IPS-NIHi11 (cell line): ENCODE measurements around the gene LPIN2.
A peak's percentile ranks its signal among the peaks of the same experiment; 100 is the strongest.
"Not testable (repeated sequence)": the region's sequence is repeated elsewhere in the genome, so short reads cannot be mapped to it uniquely, and the experiment has no call there.

ENCODE experiments used
- DNase-seq: peaks from one replicate; pipeline ENCODE4 v3.0.0; 2012; ENCODE audit warnings: mixed read lengths, low spot score

Gene LPIN2

GRCh38 chr18:3003766-3004165 is 9.2 kb downstream of the LPIN2 start:
- DNase-seq, result not testable (repeated sequence)

- no peak for DNase-seq
These were observed 10.2 kb downstream of the LPIN2 start for GRCh38 chr18:3002732-3003131.

DNA sequence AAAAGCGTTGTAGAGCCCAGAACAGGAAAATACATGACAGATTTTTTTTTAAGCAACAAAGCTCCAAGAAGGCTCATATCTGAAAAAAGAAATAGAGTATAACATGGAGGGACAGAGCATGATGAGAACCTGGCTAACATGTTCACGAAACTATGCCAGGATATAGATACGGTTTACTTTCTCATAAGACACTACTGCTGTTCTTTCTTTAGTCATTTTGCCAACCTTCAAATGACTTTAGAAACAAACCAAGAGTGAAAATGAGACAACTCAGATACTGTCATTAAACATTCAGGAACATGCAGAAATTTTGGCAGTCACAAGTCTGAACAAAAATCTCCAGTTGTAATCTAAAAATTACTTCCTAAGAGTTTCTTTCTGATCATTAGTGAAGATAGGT is 14.3 kb downstream of the LPIN2 start:
- DNase-seq, result no peak

GRCh38 chr18:2997846-2998564 is 14.9 kb downstream of the LPIN2 start:
- no peak for DNase-seq

DNA sequence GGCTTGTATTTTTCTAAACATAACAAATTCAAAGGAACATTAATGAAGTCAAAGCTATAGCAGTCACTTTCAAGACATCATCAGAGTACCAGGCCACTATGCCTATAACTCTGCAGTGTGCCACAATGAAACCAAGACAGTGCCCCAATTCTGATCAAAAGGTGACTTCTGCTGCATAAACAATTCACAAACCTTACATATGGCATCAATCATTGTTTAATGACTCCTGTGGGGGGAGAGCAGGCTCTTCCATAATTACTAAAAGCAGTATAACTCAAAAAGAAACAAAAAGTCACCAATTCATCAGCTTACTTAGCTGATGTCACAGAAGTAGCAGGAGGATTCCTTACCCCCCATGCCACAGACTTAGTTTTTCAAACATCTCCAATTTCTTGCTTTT is 15.5 kb downstream of the LPIN2 start:
- no peak for DNase-seq

GRCh38 chr18:2994603-2995432 is 18.1 kb downstream of the LPIN2 start:
- peak; percentile 20 for DNase-seq

DNA sequence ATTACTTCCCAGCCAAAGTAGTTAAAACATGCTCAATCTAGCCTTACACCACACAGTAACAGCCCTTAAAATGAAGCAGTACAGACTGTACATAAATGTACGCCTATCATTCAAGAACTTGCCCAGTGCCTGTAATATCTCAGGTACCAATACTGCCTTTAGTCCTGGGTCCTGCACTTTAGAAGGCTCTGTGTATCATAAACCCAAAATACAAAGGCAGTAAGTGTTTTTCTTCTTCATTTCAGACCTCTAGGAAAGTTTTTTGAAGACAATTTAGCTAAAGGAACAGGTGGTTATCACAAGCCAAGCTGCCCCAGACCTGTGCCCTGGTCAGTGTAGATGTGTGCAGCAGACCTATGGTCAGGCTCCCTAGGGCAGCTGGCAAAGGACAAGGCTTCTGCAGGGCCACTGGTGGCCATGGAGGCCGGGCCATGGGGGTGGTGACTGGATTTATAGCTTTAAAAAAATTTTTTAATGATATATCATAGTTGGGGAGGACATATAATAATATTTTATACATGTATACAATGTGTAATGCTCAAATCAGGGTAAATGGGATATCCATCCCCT is 18.8 kb downstream of the LPIN2 start:
- DNase-seq, result no peak

DNA sequence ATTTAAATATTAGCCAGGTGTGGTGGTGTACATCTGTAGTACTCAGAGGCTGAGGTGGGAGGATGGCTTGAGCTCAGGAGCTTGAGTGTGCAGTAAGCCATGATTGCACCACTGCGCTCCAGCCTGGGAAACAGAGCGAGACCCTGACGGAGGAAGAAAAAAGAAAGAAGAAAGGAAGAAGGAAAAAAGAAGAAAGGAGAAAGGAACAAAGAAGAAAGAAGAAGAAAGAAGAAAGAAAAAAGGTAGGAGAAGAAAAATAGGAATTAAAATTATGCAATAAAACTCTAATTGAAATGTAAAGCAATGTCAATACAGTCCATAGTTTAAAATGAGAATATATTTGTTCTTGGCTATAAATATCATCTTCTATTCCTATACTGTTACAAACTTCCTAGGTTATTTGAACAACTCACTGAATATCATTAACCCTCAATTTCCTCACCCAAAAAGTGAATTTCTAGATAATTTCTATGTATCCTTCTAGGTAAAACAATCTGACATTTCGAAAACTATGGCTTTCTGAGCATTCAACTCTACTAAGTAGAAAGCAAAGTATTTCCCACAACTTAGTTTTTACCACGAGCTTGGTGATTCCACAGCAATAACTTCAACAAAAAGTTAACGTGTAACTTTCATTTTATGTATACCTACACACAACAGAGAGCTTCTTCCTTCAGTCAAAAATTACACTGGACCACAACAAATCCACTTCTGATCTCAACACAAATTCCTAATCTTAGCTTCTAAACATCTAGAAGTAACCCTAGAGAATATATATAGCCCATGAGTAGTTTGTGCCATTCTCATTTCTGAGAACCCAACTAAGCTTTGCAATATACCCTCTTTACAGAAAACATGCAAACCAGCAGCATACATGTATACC is 19.7 kb downstream of the LPIN2 start:
- DNase-seq, result no peak

DNA sequence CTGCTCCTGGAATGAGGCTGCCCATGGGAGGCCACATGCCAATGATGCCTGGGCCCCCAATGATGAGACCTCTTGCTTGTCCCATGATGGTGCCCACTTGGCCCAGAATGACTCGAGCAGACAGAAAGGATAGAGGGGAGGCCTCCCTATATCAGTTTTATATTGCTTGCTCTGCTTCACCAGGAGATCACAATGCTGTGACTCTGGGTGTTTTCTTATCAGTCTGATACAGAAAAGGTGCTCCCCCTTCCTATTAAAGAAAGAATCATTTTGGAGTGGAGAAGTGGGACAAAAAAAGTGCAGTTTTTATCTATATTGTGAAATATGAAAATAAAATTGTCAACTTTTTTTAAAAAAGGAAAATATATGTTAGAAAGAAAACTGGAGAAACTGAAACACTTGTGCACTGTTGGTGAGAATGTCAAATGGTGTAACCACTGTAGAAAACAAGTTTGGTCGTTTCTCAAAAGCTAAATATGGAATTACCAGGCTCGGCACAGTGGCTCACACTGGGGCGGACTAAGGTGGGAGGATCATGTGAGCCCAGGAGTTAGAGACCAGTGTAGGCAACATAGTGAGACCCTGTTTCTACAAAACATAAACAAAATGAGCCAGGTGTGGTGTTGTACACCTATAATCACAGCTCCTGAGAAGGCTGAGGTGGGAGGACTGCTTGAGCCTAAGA is 21.8 kb downstream of the LPIN2 start:
- DNase-seq, result no peak

DNA sequence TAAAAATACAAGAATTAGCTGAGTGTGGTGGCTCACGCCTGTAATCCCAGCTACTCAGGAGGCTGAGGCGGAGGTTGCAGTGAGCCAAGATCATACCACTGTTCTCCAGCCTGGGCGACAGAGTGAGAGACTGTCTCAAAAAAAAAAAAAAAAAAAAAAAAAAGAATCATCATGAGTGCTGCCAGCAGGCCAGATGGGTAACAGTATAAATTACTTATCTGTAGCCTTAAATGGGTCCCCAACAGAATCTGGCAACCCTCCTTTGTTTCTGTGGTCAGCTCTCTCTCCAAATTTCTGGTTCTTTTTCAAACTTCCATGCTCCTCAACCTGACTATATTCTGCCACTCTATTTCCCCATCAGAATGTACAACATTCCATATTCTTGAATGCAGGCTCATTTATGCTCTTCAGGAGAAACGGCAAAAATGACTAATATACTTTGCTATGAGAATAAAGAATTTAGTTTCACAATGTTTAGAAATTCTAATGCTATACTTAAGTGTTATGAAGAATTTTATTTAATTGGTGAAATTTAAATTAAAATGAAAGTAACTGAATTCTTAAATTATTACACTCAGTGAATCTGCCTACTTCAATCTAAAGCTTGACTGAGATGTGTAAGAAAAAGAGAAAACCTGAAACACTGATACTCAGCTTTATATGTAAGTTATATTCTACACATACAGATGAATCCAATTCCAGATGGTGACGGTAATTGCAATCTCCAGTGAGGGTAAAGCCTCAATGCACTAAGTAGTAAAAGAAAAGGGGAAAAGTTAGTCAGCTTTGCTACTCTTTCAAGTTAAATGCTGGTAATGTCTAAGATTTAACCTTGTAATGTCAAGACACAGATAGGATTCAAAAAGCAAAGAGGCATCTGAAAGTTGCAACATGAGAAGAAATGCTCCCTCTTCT is 24.8 kb downstream of the LPIN2 start:
- DNase-seq, result no peak

DNA sequence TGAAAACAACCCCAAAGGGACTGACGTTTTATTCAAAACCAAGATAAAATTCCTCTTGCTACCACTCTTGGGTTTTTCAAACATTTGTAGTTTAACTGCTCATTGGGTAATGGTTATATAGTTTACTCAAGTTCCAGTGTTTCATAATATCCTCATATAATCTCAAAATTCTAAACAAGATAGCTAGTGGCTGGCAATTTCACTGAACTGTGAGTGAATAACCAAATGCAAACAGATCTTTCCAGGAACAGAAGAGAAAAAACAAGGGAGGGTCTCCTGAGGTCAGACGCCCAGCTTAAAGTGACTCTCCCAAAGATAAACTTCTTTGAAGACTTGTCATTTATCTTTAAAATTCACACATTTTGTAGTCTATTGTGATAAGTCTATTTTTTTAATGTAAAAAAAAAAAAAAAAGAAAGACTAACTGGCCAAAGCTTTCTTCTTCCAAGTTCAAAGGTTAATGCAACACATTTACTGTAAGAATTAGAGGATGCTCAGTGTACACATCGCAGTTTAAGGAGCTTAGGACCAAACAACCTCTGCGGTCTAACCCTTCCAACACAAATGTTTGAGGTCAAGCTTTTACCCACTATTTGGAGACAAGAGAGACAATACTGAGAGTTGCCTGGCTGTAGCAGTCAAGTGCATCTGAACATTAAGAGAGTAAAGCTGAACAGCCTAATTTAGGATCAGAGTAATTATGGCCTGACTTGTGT is 26.6 kb downstream of the LPIN2 start:
- no peak for DNase-seq

GRCh38 chr18:2985628-2986027 is 27.3 kb downstream of the LPIN2 start:
- no peak for DNase-seq

- DNase-seq, result no peak
These were observed 28.2 kb downstream of the LPIN2 start for GRCh38 chr18:2984703-2985261.

DNA sequence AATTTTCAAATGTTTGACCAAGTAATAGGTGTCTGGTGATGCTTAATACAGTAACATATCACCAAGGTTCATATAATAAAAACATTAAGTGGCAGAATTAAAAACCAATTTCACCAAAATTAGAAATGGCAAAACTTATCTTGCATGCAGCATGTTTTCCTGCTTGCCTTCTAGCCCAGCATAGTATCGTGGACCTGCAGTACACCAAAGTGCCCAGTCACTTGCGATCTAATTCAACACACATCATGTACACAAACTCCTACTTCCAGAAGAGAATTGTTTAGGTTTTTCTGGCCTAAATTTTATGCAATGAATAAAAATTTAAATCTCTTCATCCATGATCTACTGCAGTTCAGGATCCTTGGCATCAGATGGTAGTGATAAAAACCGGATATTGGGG is 28.9 kb downstream of the LPIN2 start:
- no peak for DNase-seq

GRCh38 chr18:2983296-2983695 is 29.6 kb downstream of the LPIN2 start:
- DNase-seq, result no peak

DNA sequence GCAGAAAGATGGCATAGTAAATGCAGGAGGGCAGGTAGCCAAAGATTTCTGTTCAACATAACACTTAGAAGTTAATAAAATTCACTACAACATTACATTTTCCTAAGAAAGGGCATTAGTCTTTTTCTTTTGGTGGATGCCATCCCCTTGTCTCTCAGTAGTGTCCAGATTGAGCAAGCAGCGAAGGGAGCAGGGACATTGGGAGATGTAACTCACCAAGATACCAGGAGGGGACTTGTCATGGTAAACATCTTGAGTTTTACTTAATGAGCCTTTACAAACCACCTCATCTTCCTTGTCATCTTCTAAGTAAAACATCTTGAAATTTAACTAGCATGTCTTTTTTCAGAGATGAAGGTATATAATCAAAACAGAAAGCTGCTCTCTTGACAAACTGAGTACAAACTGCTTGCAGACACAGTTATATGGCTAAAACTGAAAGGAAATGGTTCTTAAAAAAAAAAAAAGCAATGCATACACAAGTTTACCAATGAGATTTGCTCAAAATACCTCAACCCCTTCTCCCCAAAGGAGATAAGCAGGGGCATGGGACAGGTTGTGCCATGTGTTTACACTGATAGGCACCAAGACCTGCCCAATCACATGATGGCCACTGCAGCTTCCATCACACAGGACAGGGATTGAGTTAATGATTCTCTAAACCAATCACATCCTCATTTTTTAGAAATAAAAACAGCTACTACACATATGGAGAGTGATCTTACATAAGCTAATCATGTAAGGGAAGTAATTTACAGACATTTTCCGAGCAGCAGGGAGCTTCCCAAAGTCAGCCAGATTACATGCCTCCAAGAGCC is 30.3 kb downstream of the LPIN2 start:
- no peak for DNase-seq

DNA sequence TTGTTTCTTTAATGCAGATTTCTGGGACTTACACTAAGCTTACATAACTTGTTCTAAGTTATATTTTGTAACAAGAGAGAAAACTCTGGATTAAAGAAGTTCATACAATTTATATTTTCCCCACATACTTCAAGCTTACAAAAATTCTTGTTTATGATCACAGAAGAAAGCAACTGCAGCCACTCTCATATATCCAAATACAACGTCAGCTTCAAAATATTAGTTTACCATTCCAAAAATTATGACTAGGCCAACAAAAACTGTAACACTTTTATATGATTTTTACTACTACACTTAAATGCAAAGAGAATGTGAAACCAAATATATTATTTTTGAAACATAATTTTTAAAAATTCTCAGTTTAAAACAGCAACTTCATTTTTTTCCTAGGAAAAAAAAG is 30.9 kb downstream of the LPIN2 start:
- no peak for DNase-seq

DNA sequence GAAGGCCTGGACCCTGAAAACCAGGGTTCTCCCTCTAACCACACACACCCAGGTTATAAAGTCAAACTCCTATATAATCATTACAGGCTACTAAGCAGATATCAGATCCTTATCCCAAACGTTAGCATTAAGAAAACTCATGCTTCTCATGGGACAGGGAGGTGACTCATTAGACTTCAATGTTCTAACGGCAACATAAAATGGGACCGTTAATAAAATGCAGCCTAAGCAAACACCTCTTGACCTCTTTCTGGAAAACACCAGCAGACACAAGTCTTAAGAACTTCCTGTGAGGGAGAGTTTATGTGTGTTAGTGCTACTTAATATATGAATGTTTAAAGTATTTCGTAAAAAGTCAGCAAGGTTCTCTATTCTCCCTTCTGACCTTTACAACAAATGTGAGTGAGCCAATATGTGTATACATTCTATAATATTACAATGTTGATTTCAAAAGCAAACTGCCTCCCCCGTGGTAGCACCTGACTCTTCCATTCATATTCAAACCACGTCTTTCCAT is 31.7 kb downstream of the LPIN2 start:
- no peak for DNase-seq
